Activated naive CD4-positive, alpha-beta T cell treated with anti-CD3 and anti-CD28 coated beads, Interleukin-2, amount 50 U/mL, for 24 hours (primary cell): ENCODE data around the gene LCN15.
A peak's percentile ranks its signal among the peaks of the same experiment; 100 is the strongest.
"Not testable (repeated sequence)": the region's sequence is repeated elsewhere in the genome, so short reads cannot be mapped to it uniquely, and the experiment has no call there.

ENCODE experiments used
- H3K27ac Mint-ChIP-seq: one replicate; pipeline ENCODE4 v1.8.0; 2021; ENCODE audit warnings: mild to moderate bottlenecking, mixed read lengths
- H3K27me3 Mint-ChIP-seq: one replicate; pipeline ENCODE4 v1.8.0; 2021; ENCODE audit warnings: mixed read lengths
- H3K36me3 Mint-ChIP-seq: one replicate; pipeline ENCODE4 v1.8.0; 2021; ENCODE audit warnings: mixed read lengths
- H3K4me1 Mint-ChIP-seq: one replicate; pipeline ENCODE4 v1.8.0; 2021; ENCODE audit warnings: mixed read lengths
- H3K4me3 Mint-ChIP-seq: one replicate; pipeline ENCODE4 v1.8.0; 2021; ENCODE audit warnings: mild to moderate bottlenecking, mixed read lengths
- H3K9me3 Mint-ChIP-seq: one replicate; pipeline ENCODE4 v1.8.0; 2021; ENCODE audit warnings: mixed read lengths

Gene LCN15

DNA sequence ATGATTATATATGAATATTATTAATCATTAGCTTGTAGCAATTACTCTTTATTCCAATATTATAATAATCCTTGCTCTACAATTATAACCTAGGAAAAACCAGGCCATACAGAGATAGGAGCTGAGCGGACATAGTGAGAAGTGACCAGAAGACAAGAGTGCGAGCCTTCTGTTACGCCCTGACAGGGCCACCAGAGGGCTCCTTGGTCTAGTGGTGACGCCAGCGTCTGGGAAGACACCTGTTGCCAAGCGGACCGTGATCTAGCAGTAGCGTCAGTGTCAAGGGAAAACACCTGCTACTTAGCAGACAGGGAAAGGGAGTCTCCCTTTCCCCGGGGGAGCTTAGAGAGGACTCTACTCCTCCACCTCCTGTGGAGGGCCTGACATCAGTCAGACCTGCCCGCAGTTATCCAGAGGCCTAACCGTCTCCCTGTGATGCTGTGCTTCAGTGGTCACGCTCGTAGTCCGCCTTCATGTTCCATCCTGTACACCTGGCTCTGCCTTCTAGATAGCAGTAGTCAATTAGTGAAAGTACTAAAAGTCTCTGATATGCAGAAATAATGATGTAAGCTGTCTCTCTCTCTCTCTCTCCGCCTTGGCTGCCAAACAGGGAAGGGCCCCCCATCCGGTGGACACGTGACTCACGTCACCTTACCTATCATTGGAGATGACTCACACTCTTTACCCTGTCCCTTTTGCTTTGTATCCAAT lies 2.2 kb upstream of the LCN15 start:
- H3K9me3 Mint-ChIP-seq, H3K36me3 Mint-ChIP-seq, H3K4me1 Mint-ChIP-seq, H3K4me3 Mint-ChIP-seq, H3K27me3 Mint-ChIP-seq: not testable (repeated sequence)
- peak overlapping the region; percentile 70 for H3K27ac Mint-ChIP-seq

DNA sequence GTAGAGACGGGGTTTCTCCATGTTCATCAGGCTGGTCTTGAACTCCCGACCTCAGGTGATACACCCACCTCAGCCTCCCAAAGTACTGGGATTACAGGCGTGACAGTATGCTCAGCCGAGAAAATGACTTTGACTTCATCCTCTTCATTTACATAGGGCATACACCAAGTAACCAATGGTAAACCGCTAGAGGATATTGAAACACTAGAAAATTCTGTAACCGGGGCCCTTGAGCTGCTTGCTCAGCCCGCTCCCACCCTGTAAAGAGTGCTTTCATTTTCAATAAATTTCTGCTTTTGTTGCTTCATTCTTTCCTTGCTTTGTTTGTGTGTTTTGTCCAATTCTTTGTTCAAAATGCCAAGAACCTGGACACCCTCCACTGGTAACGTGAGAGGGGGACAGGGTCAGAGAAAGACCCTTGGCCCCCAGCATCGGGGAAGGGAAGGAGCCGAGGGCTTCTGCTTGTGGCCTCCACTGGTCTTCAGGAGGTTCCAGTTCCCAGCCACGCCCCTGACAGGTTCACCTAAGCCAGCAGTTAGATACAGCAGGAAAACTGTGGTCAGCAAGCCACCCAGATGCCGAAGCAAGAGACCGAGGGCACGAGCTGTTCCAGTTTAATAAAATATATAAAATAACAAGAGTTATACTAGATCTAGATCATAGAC lies 1.6 kb upstream of the LCN15 start:
- not testable (repeated sequence) for H3K4me1 Mint-ChIP-seq, H3K9me3 Mint-ChIP-seq, H3K4me3 Mint-ChIP-seq, H3K27ac Mint-ChIP-seq, H3K36me3 Mint-ChIP-seq, H3K27me3 Mint-ChIP-seq

DNA sequence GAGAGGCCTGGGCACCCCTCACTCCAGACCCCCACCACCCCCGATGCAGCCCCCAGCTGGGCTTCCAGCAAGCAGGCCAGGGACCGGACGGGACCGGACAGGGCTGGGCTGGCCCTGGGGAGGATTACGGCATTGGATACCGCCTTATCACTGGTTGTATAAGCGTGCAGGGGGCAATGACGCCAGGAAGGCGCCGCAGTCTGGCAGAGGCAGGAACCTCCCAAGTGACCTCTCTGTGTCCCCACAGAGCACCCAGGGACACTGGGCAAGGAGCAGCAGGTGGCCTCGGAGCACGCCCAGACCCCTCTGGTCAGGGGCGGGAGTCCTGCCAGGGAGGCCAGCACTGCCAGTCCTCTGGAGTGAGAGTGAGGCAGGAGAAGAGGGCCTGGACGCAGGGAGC lies 723 bp upstream of the LCN15 start:
- Mint-ChIP-seq H3K27ac (no peak overlapping the region), H3K36me3 (no peaks in the 10 kb centered on the region), H3K27me3 (peaks cover 8% of the 10 kb centered on the region), H3K4me1 (peaks cover 6% of the 10 kb centered on the region), H3K9me3 (no peaks in the 10 kb centered on the region), H3K4me3 (no peak overlapping the region)

DNA sequence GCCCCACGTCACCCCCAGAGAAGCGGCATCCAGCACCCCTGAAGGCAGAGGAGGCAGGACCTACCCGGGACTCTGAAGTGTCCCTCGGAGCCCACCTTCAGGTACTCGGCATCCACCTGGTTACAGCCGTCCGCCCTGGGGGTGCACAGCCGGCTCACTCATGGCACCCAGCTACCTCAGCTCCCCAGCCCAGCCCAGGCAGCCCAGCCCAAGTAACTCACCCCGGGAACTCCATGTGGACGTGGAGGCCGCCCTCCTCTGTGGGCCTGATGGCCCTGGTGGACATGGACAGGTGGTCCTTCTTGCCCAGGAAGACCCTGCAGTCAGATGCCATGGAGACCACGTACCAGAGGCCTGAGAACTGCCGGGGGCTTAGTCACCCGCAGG lies 676 bp downstream of the LCN15 start:
- H3K9me3 Mint-ChIP-seq: no peaks in the 10 kb centered on the region
- H3K4me1 Mint-ChIP-seq: peaks cover 6% of the 10 kb centered on the region
- no peak overlapping the region for H3K27ac Mint-ChIP-seq

DNA sequence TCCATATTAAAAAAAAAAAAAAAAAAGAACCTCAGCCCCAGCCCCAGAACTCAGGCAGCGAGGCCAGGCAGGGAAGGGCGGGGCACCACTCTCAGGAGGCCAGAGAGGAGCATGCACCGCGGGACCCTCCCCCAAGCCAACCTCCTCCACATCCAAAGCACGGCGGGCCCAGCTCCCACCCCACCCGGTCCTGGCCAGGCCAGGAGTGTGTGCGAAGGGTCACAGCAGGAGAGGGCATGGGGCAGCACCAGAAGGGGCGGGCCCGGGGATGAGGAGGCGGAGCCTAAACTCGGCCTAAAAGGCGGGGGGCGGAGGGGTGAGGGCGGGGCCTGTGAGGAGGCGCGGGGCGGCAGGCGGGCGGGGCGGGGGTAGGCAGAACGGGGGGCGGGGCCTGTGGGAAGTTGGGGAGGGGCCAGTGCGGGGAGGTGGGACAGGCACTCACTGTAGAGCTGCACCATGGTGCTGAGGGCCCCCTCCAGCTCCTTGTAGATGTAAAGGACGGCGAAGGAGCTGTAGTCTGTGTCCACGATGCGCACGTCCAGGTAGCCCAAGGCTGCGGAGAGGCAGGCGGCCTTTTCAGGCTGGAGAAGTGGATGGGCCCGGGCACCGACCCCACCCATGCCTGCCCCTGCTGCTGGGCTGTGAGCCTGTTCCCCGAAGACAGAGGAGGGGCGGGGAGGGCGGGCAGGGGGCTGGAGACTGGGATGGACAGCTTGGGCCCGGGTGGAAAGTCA lies 1.2 kb downstream of the LCN15 start:
- no peaks in the 10 kb centered on the region for H3K36me3 Mint-ChIP-seq
- H3K27ac Mint-ChIP-seq: no peak overlapping the region
- H3K27me3 Mint-ChIP-seq: peaks cover 8% of the 10 kb centered on the region
- no peaks in the 10 kb centered on the region for H3K9me3 Mint-ChIP-seq
- no peak overlapping the region for H3K4me3 Mint-ChIP-seq
- peaks cover 6% of the 10 kb centered on the region for H3K4me1 Mint-ChIP-seq

More for the DNA sequence above, 676 bp downstream of the LCN15 start:
- H3K36me3 Mint-ChIP-seq: no peaks in the 10 kb centered on the region
- peaks cover 8% of the 10 kb centered on the region for H3K27me3 Mint-ChIP-seq
- no peak overlapping the region for H3K4me3 Mint-ChIP-seq

DNA sequence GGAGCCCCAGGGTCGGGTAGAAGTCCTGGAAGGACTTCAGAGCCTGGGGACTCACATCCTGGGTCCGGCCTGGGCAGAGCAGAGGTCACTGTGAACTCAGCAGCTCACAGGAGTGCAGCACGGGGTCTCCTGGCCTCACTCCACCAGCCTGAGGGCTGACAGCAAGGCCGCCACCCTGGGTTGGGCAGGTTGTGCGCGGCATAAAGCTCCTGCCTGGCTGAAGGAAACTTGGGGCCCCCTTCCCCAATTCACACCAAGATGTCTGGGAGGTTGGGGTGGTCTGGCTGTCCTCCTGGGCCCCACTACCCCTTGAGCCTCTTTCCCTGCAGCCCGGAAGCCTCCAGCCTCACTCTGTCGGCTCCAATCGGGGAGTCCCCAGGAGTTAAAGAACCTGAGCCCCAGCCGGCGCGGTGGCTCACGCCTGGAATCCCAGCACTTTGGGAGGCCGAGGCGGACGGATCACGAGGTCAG lies 2.1 kb downstream of the LCN15 start:
- no peaks in the 10 kb centered on the region for H3K9me3 Mint-ChIP-seq
- H3K36me3 Mint-ChIP-seq: no peaks in the 10 kb centered on the region
- H3K4me1 Mint-ChIP-seq: peaks cover 6% of the 10 kb centered on the region

DNA sequence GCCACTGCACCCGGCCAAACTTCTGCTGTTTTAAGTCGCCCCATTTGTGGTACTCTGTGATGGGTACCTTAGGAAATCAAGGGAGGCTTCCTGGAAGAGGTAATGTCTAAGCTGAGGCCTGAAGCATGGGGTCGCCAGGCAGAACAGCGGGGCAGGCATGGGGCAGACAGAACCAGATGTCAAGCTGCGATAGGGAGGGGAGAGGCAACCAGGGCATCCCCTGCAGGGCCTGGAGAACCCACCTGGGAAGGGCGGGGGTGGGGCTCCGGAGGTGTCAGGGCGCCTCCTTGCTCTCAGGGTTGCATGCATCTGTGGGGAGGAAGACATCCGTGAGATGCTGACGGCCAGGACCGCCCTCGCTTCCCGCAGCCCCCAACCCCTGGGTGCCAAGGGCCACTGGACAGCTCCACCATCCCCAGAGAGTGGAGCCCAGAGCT lies 2.8 kb downstream of the LCN15 start:
- no peak overlapping the region for H3K4me3 Mint-ChIP-seq
- H3K27ac Mint-ChIP-seq: no peak overlapping the region
- H3K36me3 Mint-ChIP-seq: no peaks in the 10 kb centered on the region
- H3K4me1 Mint-ChIP-seq: peaks cover under 1% of the 10 kb centered on the region
- no peaks in the 10 kb centered on the region for H3K9me3 Mint-ChIP-seq
- H3K27me3 Mint-ChIP-seq: peaks cover 3% of the 10 kb centered on the region

More for the DNA sequence above, 2.1 kb downstream of the LCN15 start:
- Mint-ChIP-seq H3K27ac (no peak overlapping the region), H3K27me3 (peaks cover 8% of the 10 kb centered on the region), H3K4me3 (no peak overlapping the region)

DNA sequence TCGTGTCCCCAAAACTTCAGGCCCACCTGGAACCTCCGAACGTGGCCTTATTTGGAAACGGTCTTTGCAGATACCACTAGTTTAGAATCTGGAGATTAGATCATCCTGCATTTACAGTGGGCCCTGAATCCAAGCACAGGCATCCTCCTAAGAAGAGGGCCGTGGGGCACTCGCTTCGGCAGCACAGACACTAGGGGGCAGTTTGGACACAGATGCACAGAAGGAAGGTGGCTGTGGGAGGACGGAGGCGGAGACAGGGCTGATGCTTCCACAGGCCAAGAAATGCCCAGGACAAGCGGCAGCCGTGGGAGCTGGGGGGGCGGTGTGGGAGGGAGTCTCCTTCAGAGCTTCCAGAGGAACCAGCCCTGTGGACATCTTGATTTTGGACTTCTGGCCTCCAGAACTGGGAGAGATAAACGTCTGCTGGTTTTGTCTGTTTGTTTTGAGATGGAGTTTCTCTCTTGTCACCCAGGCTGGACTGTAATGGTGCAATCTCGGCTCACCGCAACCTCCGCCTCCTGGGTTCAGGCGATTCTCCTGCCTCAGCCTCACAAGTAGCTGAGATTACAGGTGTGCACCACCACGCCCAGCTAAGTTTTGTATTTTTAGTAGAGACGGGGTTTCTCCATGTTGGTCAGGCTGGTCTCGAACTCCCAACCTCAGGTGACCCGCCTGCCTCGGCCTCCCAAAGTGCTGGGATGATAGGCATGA lies 3.3 kb downstream of the LCN15 start:
- H3K36me3 Mint-ChIP-seq, H3K27me3 Mint-ChIP-seq, H3K9me3 Mint-ChIP-seq, H3K4me3 Mint-ChIP-seq, H3K4me1 Mint-ChIP-seq: not testable (repeated sequence)
- peak overlapping the region; percentile 76 for H3K27ac Mint-ChIP-seq

DNA sequence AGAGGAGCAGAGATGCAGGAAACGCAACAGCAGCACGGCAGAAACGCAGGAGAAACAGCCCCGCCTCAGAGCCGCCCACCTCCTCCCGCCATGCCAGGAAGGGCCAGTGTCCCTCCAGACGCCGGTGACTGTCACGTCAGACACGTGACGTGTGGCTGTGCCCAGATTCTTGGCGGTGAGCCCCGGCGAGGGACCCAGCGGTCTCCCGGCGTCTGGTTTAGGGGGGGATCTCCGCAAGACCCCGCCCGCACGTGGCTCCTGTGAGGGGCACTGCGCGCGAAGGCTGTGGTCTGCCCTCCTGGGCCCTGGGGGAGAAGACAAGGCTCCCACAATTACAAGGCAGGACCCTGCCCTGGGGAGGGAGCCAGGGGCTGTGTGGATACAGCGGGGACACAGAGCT lies 3.9 kb downstream of the LCN15 start:
- Mint-ChIP-seq H3K27ac (no peak overlapping the region), H3K4me1 (no peaks in the 10 kb centered on the region), H3K9me3 (no peaks in the 10 kb centered on the region), H3K36me3 (no peaks in the 10 kb centered on the region), H3K4me3 (no peak overlapping the region), H3K27me3 (peaks cover 5% of the 10 kb centered on the region)

DNA sequence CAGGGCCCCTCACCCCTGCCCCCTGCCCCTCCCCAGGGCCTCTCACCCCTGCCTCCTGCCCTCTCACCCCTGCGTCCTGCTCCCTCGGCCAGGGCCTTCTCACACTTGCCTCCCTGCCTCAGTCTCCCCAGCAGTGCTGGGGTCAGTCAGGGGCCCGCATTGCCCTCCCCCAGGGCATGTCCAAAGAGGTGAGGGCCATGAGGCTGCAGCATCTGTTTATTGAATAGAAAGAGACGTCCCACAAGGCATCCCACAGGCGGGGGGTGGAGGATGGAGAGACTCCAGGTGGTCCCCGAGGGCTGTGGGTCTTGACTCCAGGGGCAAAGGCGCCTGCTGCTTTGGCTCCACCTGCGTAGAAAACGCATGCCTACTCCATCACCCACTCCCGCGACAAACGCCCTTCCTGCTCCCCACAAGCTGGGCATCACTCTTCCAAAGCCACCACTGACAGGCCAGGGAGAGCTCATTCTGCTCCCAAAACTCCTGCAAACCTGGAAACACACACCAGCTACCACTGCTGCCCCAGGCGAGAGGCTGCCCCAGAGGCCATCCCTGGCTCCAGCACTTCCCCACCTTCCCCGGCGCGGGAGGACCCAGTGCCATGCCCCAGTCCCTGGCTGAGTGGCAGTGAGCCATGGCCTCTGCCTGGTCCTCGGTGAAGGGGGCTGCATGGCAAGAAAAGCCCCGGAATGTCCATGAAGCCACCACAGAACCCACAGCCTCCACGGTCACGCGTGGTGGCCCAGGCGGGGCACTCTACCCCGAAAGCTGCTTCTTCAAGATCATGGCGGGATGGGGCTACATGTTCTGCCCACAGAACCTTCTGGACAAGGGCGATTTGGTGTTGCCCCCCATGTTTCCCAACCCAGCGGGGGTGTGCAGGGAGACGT lies 4.6 kb downstream of the LCN15 start:
- Mint-ChIP-seq H3K9me3 (no peaks in the 10 kb centered on the region), H3K27me3 (peaks cover 5% of the 10 kb centered on the region), H3K4me3 (no peak overlapping the region), H3K27ac (no peak overlapping the region), H3K36me3 (no peaks in the 10 kb centered on the region), H3K4me1 (no peaks in the 10 kb centered on the region)

DNA sequence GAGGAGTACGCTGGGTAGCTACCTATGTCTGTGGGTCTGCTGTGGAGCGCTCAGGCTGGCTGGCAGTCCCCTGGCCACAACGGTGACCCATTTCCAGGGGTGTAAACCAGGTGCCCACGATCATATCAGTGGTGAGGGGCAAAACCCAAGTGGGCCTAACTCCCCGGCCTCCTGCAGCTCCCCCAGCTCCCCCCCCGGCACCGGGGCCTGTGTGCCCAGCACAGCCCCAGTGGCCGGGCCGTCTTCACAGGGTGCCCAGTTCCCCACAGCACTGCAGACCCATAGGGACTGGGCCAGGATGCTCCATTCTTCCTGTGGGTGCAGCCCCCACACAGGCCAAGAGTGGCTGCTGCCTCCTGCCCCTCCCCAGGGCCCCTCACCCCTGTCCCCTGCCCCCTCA lies 5.3 kb downstream of the LCN15 start:
- H3K27me3 Mint-ChIP-seq: peaks cover 5% of the 10 kb centered on the region
- no peak overlapping the region for H3K4me3 Mint-ChIP-seq
- H3K9me3 Mint-ChIP-seq: no peaks in the 10 kb centered on the region
- no peak overlapping the region for H3K27ac Mint-ChIP-seq
- no peaks in the 10 kb centered on the region for H3K36me3 Mint-ChIP-seq
- H3K4me1 Mint-ChIP-seq: no peaks in the 10 kb centered on the region

DNA sequence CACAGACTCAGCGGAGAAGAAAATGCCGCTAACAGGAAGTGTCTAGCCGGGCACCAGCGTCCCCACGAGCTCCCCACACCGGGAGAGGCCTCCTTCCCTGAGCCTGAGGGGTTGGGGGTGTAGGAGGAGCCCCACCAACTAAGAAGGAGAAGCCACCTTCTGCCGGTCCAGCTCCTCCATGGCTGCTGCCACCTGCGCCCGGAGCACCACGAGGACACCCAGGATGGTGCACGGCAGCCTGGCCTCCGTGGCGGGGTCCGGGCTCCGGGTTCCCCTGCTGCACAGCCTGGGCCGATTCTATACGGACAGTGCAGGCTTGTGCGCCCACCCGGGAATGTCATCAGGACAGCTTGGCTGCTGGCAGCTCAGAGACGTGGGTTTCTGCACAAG lies 6.6 kb downstream of the LCN15 start:
- Mint-ChIP-seq H3K4me3 (no peak overlapping the region), H3K9me3 (peaks cover 2% of the 10 kb centered on the region)

DNA sequence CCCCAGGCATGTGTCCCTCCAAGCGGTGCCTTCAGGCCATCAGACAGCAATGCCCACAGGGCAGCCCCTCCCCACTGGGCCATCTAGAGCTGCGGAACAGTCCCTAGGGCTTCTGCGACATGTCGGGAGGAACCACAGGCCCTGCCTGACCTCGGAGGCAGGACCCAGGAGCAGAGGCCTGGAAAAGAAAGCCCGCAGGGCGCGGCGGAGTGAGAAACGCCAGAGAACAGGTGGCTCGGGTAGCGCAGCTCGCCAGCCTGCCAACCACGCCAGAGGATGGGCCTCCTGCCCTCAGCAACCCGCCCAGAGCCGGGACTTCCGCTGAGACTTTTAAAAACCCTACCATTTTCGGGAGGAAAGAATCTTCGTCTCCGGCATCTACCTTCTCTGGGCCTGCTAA lies 7.0 kb downstream of the LCN15 start:
- Mint-ChIP-seq H3K27me3 (peaks cover 5% of the 10 kb centered on the region), H3K27ac (no peak overlapping the region), H3K9me3 (peaks cover 6% of the 10 kb centered on the region), H3K36me3 (peaks cover 4% of the 10 kb centered on the region), H3K4me1 (no peaks in the 10 kb centered on the region), H3K4me3 (no peak overlapping the region)

More for the DNA sequence above, 6.6 kb downstream of the LCN15 start:
- Mint-ChIP-seq H3K27ac (no peak overlapping the region), H3K27me3 (peaks cover 3% of the 10 kb centered on the region), H3K36me3 (peaks cover under 1% of the 10 kb centered on the region), H3K4me1 (no peaks in the 10 kb centered on the region)

DNA sequence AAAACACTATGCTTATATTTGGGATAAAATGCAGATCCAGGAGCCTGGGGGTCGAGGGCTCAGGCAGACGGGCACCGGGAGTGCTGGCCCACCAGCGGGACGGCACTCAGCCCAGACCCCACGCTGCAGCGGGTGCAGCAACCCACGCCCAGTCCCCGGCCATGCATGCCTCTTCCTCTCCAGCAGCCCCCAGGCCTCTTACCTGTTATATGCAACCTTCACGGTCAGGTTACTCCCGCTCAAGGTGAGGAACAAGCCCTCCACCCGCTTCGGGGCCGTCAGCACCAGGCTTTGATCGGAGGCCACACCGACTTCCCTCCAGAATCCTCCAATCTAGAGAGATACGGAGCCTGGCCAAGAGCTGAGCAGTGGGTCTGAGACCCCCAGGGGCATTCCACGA lies 7.5 kb downstream of the LCN15 start:
- no peaks in the 10 kb centered on the region for H3K4me1 Mint-ChIP-seq
- no peak overlapping the region for H3K4me3 Mint-ChIP-seq
- H3K9me3 Mint-ChIP-seq: peaks cover 9% of the 10 kb centered on the region
- H3K27me3 Mint-ChIP-seq: peaks cover 5% of the 10 kb centered on the region
- no peak overlapping the region for H3K27ac Mint-ChIP-seq
- H3K36me3 Mint-ChIP-seq: peaks cover 4% of the 10 kb centered on the region

DNA sequence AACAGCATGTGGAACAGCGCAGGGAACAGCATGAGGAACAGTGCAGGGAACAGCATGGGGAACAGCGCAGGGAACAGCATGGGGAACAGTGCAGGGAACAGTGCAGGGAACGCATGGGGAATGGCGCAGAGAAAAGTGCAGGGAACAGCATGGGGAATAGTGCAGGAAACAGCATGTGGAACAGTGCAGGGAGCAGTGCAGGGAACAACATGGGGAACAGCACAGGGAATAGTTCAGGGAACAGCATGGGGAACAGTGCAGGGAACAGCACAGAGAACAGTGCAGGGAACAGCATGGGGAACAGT lies 8.2 kb downstream of the LCN15 start:
- H3K36me3 Mint-ChIP-seq: peaks cover 4% of the 10 kb centered on the region
- H3K9me3 Mint-ChIP-seq: peaks cover 13% of the 10 kb centered on the region
- H3K4me3 Mint-ChIP-seq: no peak overlapping the region
- H3K4me1 Mint-ChIP-seq: no peaks in the 10 kb centered on the region
- peaks cover 5% of the 10 kb centered on the region for H3K27me3 Mint-ChIP-seq
- no peak overlapping the region for H3K27ac Mint-ChIP-seq
